Vagina (tissue), 2 donors: Measurements from ENCODE around the gene HNRNPM. TPM values are rescaled to one million over a fixed set of nuclear protein-coding genes. Genes with fewer than 3 reads are reported as not detected.
"Not testable (repeated sequence)": the region's sequence is repeated elsewhere in the genome, so short reads cannot be mapped to it uniquely, and the experiment has no call there.

Source experiments
- DNase-seq, 2 donors: peaks; one replicate each; pipeline ENCODE4 v3.0.0-alpha.2; 2017; ENCODE audit errors: extremely low spot score in 2 of 2
- H3K27ac ChIP-seq: fragments of 200-600 bp; sonication (generic); one replicate; pipeline ENCODE4 v1.5.1; 2019
- H3K27me3 ChIP-seq: fragments of 200-600 bp; sonication (generic); one replicate; pipeline ENCODE4 v1.5.1; 2019
- H3K36me3 ChIP-seq, 2 donors: fragments of 200-600 bp; sonication (generic); one replicate each; pipeline ENCODE4 v1.5.1; 2017 to 2019
- H3K4me1 ChIP-seq: fragments of 200-600 bp; sonication (generic); one replicate; pipeline ENCODE4 v1.5.1; 2019
- H3K4me3 ChIP-seq, 2 donors: fragments of 200-600 bp; sonication (generic); 1 replicate in 1 of 2; 2 replicates in 1 of 2; pipeline ENCODE4 v1.5.1; 2016 to 2019
- H3K9me3 ChIP-seq: fragments of 200-600 bp; sonication (generic); one replicate; pipeline ENCODE4 v1.5.1; 2019
- POLR2A ChIP-seq, 2 donors: fragments of 450-650 bp; IDR thresholded peaks; one replicate each; pipeline ENCODE4 v1.6.1; 2017; ENCODE audit warnings: antibody characterized with exemption in 2 of 2, mild to moderate bottlenecking in 2 of 2, moderate library complexity in 2 of 2
- POLR2AphosphoS5 ChIP-seq, 2 donors: sonication (generic); formaldehyde crosslinking; IDR thresholded peaks; one replicate each; pipeline ENCODE4 v1.9.0; 2017; ENCODE audit warnings: antibody characterized with exemption in 2 of 2, mild to moderate bottlenecking in 2 of 2, low read depth in 1 of 2; ENCODE audit not compliant: insufficient read depth in 1 of 2
- intact Hi-C: fragments of 100-400 bp; cut with DNase I; formaldehyde crosslinking; loops from one replicate; pipeline ENCODE4 v1.15.1; 2023
- total RNA-seq: library from RNA; depleted of rRNA; stranded (reverse); fragments of >200 nt; gene quantifications from one replicate; pipeline ENCODE4 v1.2.3, GENCODE V29; 2016
- TF ChIP-seq, protein P1 (sequence below), 3 experiments: fragments of 450-650 bp in 2 of 3; fragments of 200-600 bp in 1 of 3; sonication (generic) in 1 of 3; IDR thresholded peaks; one replicate each; pipeline ENCODE4 v1.5.1; 2017 to 2019; ENCODE audit warnings: antibody characterized with exemption in 3 of 3, mild to moderate bottlenecking in 2 of 3, moderate library complexity in 2 of 3

Gene HNRNPM
- total RNA-seq, 1 donor from 2014 or later, result 140 TPM

DNA sequence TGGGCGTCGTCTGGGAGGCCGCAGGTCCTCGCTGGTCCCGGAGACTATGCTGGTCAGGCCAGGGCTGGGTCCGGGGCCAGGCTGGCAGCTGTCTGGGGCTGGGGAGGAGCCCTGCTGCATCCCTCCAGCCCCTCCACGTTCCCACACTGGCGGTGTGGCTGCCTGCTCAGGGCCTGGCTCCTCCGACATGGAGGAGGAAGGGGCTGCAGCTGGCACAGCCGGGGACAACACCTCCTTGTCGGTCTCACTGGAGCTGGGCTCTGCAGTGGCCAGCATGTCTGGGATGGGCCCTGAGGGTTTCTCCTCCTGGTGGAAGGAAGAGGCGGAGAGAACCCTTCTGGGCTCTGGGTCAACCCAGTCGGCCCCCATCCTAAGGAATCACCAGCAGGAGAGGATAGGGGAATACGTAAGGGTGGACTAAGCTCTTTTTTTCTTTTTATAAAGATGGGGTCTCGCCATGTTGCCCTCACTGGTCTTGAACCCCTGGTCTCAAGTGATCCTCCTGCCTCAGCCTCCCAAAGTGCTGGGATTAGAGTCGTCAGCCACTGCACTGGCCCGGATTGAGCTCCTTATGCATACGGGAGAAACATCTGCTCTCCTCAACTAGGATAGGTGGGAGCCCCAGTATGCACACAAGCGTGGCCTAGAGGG, 68.4 kb downstream of the HNRNPM start:
- no peak for DNase-seq
- intact Hi-C loops, result loop anchor here (5.0 to 10.0 kb wide), 2 partner anchors 101 to 508 kb away; partner anchors contain the start of genes ELAVL1 and MARCHF2
- H3K4me1 ChIP-seq, result peaks cover 39% of the 10 kb centered on the region
- TF ChIP-seq, protein P1, sequence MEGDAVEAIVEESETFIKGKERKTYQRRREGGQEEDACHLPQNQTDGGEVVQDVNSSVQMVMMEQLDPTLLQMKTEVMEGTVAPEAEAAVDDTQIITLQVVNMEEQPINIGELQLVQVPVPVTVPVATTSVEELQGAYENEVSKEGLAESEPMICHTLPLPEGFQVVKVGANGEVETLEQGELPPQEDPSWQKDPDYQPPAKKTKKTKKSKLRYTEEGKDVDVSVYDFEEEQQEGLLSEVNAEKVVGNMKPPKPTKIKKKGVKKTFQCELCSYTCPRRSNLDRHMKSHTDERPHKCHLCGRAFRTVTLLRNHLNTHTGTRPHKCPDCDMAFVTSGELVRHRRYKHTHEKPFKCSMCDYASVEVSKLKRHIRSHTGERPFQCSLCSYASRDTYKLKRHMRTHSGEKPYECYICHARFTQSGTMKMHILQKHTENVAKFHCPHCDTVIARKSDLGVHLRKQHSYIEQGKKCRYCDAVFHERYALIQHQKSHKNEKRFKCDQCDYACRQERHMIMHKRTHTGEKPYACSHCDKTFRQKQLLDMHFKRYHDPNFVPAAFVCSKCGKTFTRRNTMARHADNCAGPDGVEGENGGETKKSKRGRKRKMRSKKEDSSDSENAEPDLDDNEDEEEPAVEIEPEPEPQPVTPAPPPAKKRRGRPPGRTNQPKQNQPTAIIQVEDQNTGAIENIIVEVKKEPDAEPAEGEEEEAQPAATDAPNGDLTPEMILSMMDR (IDR thresholded peaks at IDR 0.05), result peak in 1 of 3 experiments; percentile 13
- TF ChIP-seq POLR2AphosphoS5 (IDR thresholded peaks at IDR 0.05; ENCODE audit: insufficient read depth in 1 of 2, low read depth in 1 of 2), result no peak
- H3K27ac ChIP-seq, result peak overlapping the region; percentile 95
- peak overlapping the region; percentile 56 to 96 for H3K4me3 ChIP-seq
- peaks cover 0 to 3% of the 10 kb centered on the region in 2 donors for H3K36me3 ChIP-seq
- no peaks in the 10 kb centered on the region for H3K27me3 ChIP-seq
- H3K9me3 ChIP-seq, result no peaks in the 10 kb centered on the region

DNA sequence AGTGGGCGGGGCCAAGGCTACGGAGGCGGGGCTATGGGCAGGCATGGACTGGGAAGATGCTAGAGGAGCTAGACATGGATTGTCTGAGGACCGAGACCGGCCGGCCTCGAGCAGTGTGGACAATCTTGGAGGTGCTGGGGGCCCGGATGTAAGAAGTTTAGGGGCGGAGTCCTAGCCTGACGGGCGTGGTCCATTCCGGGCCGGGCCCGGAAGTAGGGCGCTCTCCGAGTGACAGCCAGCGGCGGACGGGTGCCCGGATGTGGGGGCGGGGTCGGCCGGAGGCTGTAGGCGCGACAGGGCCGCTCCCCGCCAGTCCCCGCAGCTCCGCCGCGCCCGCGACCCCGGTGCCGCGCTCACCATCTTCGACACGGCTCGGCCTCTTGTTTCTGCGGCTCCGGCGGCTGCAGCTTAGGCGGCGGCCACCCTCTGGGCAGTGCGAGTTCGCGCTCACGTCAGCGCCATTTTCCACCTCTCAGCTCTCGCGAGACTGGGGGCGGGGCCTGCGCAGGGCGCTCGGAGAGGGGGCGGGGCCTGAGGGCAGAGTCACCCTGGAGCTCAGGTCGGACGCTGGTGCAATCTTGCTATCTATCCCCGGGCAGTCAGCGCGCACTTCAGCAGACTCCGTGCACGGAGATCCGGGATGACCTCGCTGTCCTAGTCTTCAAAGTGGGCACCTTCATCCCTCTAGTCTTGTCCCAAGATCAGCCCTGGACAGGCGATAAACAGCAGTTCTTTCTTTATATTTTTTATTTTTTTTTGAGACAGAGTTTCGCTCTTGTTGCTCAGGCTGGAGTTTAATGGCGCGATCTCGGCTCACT, 69.1 kb downstream of the HNRNPM start, which contains the start of gene ZNF414:
TSS of gene ZNF414 (minus strand) at position 481 of the 818 bp plus-strand sequence. CDS start at position 360, 121 bp downstream.
- peak in 1 of 2 donors; percentile 99 for DNase-seq
- peak within 1 kb of the TSS; percentile 95 for H3K27ac ChIP-seq
- H3K4me1 ChIP-seq, result peaks cover 39% of the 10 kb centered on the region

DNA sequence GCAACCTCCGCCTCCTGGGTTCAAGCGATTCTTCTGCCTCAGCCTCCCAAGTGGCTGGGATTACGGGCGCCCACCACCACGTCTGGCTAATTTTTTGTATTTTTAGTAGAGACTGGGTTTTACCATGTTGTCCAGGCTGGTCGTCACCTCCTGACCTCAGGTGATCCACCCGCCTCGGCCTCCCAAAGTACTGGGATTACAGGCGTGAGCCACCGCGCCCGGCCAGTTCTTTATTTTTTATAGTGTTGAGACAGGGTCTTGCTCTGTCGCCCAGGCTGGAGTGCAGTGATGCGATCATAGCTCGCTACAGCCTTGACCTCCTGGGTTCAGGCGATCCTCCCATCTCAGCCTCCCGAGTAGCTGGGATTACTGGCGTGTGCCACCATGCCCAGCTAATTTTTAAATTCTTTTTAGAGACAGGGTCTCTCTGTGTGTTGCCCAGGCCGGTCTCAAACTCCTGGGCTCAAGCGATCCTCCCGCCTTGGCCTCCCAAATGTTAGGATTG, 69.8 kb downstream of the HNRNPM start:
- H3K27ac ChIP-seq, result peak overlapping the region; percentile 95
- not testable (repeated sequence) for H3K27me3 ChIP-seq, H3K9me3 ChIP-seq, DNase-seq, H3K36me3 ChIP-seq
- peaks cover 39% of the 10 kb centered on the region for H3K4me1 ChIP-seq
- H3K4me3 ChIP-seq, result peak overlapping the region; percentile 56 to 96
- intact Hi-C loops, result loop anchor here (5.0 to 10.0 kb wide), 2 partner anchors 102 to 510 kb away; partner anchors contain the start of genes ELAVL1 and MARCHF2

More for the DNA sequence above, 69.1 kb downstream of the HNRNPM start, which contains the start of gene ZNF414:
- TF ChIP-seq POLR2AphosphoS5 (IDR thresholded peaks at IDR 0.05; ENCODE audit: insufficient read depth in 1 of 2, low read depth in 1 of 2) (peak; percentile 60 to 88), POLR2A (IDR thresholded peaks at IDR 0.05) (peak; percentile 45 to 71)
- TF ChIP-seq, protein P1 (IDR thresholded peaks at IDR 0.05), result no peak
- no peaks in the 10 kb centered on the region for H3K9me3 ChIP-seq
- intact Hi-C loops, result loop anchor here (5.0 to 10.0 kb wide), 2 partner anchors 102 to 509 kb away; partner anchors contain the start of genes ELAVL1 and MARCHF2
- peaks cover 0 to 3% of the 10 kb centered on the region in 2 donors for H3K36me3 ChIP-seq
- H3K27me3 ChIP-seq, result no peaks in the 10 kb centered on the region
- H3K4me3 ChIP-seq, result peak within 1 kb of the TSS; percentile 56 to 96

DNA sequence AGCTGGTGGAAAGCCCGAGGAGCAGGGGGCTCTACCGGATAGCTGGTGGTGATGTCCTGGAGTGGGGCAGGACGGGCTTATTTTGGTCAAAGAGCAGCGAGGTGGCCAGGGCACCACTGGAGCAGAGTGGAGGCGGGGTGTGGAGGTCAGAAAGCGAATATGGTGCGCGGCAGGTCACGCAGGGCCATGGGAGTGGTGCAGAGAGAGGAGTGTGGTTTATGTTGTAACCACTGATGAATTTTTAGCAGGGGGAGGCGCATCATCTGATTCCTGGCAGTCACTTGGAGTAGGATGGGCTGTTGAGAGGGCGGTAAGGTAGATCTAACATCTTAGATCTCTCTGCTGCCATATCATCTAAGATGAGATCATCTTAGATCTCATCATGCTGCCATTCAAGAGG, 70.5 kb downstream of the HNRNPM start:
- intact Hi-C loops, result loop anchor here (10.0 kb wide), 1 partner anchor 511 kb away; the partner anchor contains the start of gene ELAVL1
- Histone ChIP-seq H3K4me3 (no peak overlapping the region), H3K36me3 (peaks cover 0 to 3% of the 10 kb centered on the region in 2 donors), H3K27ac (no peak overlapping the region), H3K27me3 (no peaks in the 10 kb centered on the region), H3K9me3 (no peaks in the 10 kb centered on the region), H3K4me1 (peaks cover 39% of the 10 kb centered on the region)
- no peak for TF ChIP-seq POLR2AphosphoS5 (IDR thresholded peaks at IDR 0.05; ENCODE audit: insufficient read depth in 1 of 2, low read depth in 1 of 2)
- TF ChIP-seq POLR2A (IDR thresholded peaks at IDR 0.05), result no peak
- TF ChIP-seq, protein P1 (IDR thresholded peaks at IDR 0.05), result no peak
- DNase-seq, result no peak
